Astrocyte (in vitro differentiated cells and primary cell): ENCODE data around the gene HDAC5. TPM values are rescaled to one million over a fixed set of nuclear protein-coding genes. Genes with fewer than 3 reads are reported as not detected.

Experiments used
- DNase-seq: peaks from one replicate; pipeline ENCODE4 v3.0.0-alpha.2; 2010; ENCODE audit warnings: low read depth
- FAIRE-seq: peaks from 2 replicates; lab custom pipeline; 2011; peaks lifted over from hg19 to GRCh38; lab: Jason Lieb, UNC
- H2AFZ ChIP-seq: 2 replicates; pipeline ENCODE4 v1.6.0; 2012; ENCODE audit warnings: low read depth, low read length, inconsistent platforms
- H3K27ac ChIP-seq: 2 replicates; pipeline ENCODE4 v1.5.1; 2011; ENCODE audit warnings: low read depth, low read length, inconsistent platforms
- H3K27me3 ChIP-seq: 2 replicates; pipeline ENCODE4 v1.6.0; 2011; ENCODE audit warnings: low read length, inconsistent platforms; ENCODE audit not compliant: insufficient read depth
- H3K36me3 ChIP-seq: 2 replicates; pipeline ENCODE4 v1.5.1; 2011; ENCODE audit warnings: low read length, inconsistent platforms; ENCODE audit not compliant: insufficient read depth
- H3K4me1 ChIP-seq: 2 replicates; pipeline ENCODE4 v1.5.1; 2011; ENCODE audit warnings: low read length, inconsistent platforms; ENCODE audit not compliant: insufficient read depth
- H3K4me2 ChIP-seq: 2 replicates; pipeline ENCODE4 v1.6.0; 2012; ENCODE audit warnings: low read length, inconsistent platforms
- H3K4me3 ChIP-seq: 2 replicates; pipeline ENCODE4 v1.5.1; 2011; ENCODE audit warnings: low read depth, mild to moderate bottlenecking, low read length, inconsistent platforms; ENCODE audit not compliant: insufficient read depth
- H3K79me2 ChIP-seq: 2 replicates; pipeline ENCODE4 v1.6.0; 2012; ENCODE audit warnings: mild to moderate bottlenecking, low read length, inconsistent platforms; ENCODE audit not compliant: insufficient read depth
- H3K9ac ChIP-seq: 2 replicates; pipeline ENCODE4 v1.6.0; 2012; ENCODE audit warnings: mild to moderate bottlenecking, low read length, inconsistent platforms
- H3K9me3 ChIP-seq: 2 replicates; pipeline ENCODE4 v1.5.1; 2012; ENCODE audit warnings: low read depth, mild to moderate bottlenecking, low read length, inconsistent platforms; ENCODE audit not compliant: insufficient read depth
- H4K20me1 ChIP-seq: 2 replicates; pipeline ENCODE4 v1.6.0; 2012; ENCODE audit warnings: low read length, inconsistent platforms; ENCODE audit not compliant: insufficient read depth
- H3K27ac Mint-ChIP-seq: one replicate; pipeline ENCODE4 v1.8.0; 2021; ENCODE audit warnings: mild to moderate bottlenecking, mixed read lengths; ENCODE audit not compliant: unreplicated experiment
- H3K27me3 Mint-ChIP-seq: one replicate; pipeline ENCODE4 v1.8.0; 2021; ENCODE audit warnings: low read depth, mixed read lengths; ENCODE audit not compliant: unreplicated experiment
- H3K36me3 Mint-ChIP-seq: one replicate; pipeline ENCODE4 v1.8.0; 2021; ENCODE audit warnings: low read depth, mixed read lengths; ENCODE audit not compliant: unreplicated experiment
- H3K4me1 Mint-ChIP-seq: one replicate; pipeline ENCODE4 v1.8.0; 2021; ENCODE audit warnings: low read depth, mixed read lengths; ENCODE audit not compliant: unreplicated experiment
- H3K4me3 Mint-ChIP-seq: one replicate; pipeline ENCODE4 v1.8.0; 2021; ENCODE audit warnings: mild to moderate bottlenecking, moderate library complexity, mixed read lengths; ENCODE audit not compliant: unreplicated experiment
- H3K9me3 Mint-ChIP-seq: one replicate; pipeline ENCODE4 v1.8.0; 2021; ENCODE audit warnings: mild to moderate bottlenecking, mixed read lengths; ENCODE audit not compliant: unreplicated experiment
- CTCF ChIP-seq: IDR thresholded peaks from 2 replicates; pipeline ENCODE4 v1.5.1; 2011; ENCODE audit warnings: low read depth, mild to moderate bottlenecking, inconsistent platforms, low read length, moderate library complexity; ENCODE audit not compliant: insufficient read depth
- EZH2 ChIP-seq: IDR thresholded peaks from 2 replicates; pipeline ENCODE4 v1.6.1; 2012; ENCODE audit warnings: mild to moderate bottlenecking, low read length, inconsistent platforms; ENCODE audit not compliant: insufficient read depth
- total RNA-seq: library from RNA; stranded (reverse); gene quantifications from 2 replicates; pipeline ENCODE4 v1.2.1, GENCODE V29; 2021

The HDAC5 gene
- total RNA-seq, 1 donor from 2014 or later = 18.7 TPM

GRCh38 chr17:44059101-44059892, 64.1 kb downstream of the HDAC5 start:
- peaks cover 90% of the 10 kb centered on the region for H3K79me2 ChIP-seq
- H3K36me3 Mint-ChIP-seq = peaks cover 21% of the 10 kb centered on the region
- H3K27me3 ChIP-seq = no peaks in the 10 kb centered on the region
- FAIRE-seq (no peak), DNase-seq (no peak)
- no peak for TF ChIP-seq EZH2
- no peak for TF ChIP-seq CTCF
- no peaks in the 10 kb centered on the region for H3K9me3 ChIP-seq
- H3K27me3 Mint-ChIP-seq = no peaks in the 10 kb centered on the region
- H3K4me3 ChIP-seq = no peak overlapping the region
- H3K27ac Mint-ChIP-seq = no peak overlapping the region
- no peak overlapping the region for H3K27ac ChIP-seq
- no peaks in the 10 kb centered on the region for H3K4me1 ChIP-seq
- H3K4me3 Mint-ChIP-seq = peak overlapping the region; percentile 21
- no peak overlapping the region for H3K4me2 ChIP-seq
- peaks cover 83% of the 10 kb centered on the region for H4K20me1 ChIP-seq
- H3K4me1 Mint-ChIP-seq = peaks cover 28% of the 10 kb centered on the region
- H3K36me3 ChIP-seq = peaks cover 25% of the 10 kb centered on the region
- H3K9me3 Mint-ChIP-seq = no peaks in the 10 kb centered on the region
- no peak overlapping the region for H2AFZ ChIP-seq
- no peak overlapping the region for H3K9ac ChIP-seq

DNA sequence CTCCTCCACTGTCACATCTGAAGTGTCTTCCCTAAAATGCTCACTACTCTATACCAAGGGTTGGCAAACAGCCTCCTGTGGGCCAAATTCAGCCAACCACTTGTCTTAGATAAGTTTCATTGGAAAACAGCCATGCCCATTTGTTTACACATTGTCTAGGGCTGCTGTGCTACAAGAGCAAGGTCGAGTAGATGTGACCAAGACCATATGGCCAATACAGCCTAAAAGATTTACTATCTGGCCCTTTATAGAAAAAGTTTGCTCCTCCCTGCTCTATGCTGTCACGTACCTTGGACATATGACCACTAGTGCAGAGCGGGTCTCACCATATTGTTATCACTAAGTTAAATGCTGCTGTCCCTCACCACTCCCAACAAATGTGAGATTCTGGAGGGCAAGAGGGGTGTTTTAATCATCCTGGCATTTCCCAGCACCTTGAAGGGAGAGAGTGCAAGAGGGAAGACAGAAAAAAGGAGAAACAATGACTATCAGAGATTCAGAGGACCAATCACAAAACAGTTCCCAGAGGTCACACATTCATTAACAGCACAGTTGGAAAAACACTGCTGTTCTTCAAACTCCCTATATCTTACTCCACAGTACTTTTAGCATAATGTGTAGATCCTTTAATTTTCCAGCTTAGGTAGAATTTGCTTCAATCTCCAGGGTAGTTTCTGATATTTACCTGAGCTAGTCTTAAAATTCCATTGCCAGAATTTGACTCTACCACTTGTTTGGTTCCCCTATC, 70.1 kb downstream of the HDAC5 start:
- no peaks in the 10 kb centered on the region for H3K27me3 ChIP-seq
- H3K4me3 ChIP-seq = no peak overlapping the region
- H3K9ac ChIP-seq = no peak overlapping the region
- no peaks in the 10 kb centered on the region for H3K4me1 ChIP-seq
- H3K4me2 ChIP-seq = no peak overlapping the region
- H3K27me3 Mint-ChIP-seq = no peaks in the 10 kb centered on the region
- no peak for DNase-seq
- H3K4me1 Mint-ChIP-seq = peaks cover 2% of the 10 kb centered on the region
- no peak overlapping the region for H3K27ac Mint-ChIP-seq
- H3K9me3 ChIP-seq = no peaks in the 10 kb centered on the region
- peaks cover 11% of the 10 kb centered on the region for H3K36me3 Mint-ChIP-seq
- peaks cover 89% of the 10 kb centered on the region for H3K79me2 ChIP-seq
- no peak for FAIRE-seq
- H3K27ac ChIP-seq = no peak overlapping the region
- TF ChIP-seq CTCF = no peak
- H2AFZ ChIP-seq = no peak overlapping the region
- H3K9me3 Mint-ChIP-seq = no peaks in the 10 kb centered on the region
- H4K20me1 ChIP-seq = peaks cover 75% of the 10 kb centered on the region
- H3K36me3 ChIP-seq = peaks cover 23% of the 10 kb centered on the region
- H3K4me3 Mint-ChIP-seq = peak overlapping the region; percentile 35
